ENCODE data around the gene ANKRD44. TPM values are rescaled to one million over a fixed set of nuclear protein-coding genes. Genes with fewer than 3 reads are reported as not detected.

Gene ANKRD44
- total RNA-seq, 1 experiment from 2014 or later = 7.8 TPM

DNA sequence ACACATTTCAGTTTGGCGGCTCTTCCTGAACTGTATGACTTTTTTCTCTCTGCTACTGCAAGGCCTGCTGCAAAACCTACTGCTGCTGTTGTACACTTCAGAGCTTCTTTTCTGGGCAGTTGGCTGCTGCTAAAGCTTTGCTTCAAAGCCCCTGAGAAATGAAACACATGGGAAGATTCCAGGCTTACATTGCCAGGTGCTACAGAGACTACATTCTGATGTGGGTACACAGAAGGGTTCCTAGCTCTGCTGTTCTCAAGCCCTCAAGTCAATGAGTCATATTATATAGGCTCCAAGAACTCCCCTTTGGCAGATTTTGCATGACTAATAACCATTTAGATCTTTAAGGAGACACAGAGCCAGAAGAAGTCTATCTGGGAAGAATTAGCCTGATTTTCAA, 371.2 kb downstream of the ANKRD44 start:
- no TSS peak for BruUV-seq (replicated peaks)
- Histone ChIP-seq H3K36me3 (ENCODE audit: control insufficient read depth, insufficient read depth, low read length) (no peaks in the 10 kb centered on the region), H3K27ac (ENCODE audit: low read length) (no peak overlapping the region), H3K4me1 (ENCODE audit: control insufficient read depth, insufficient read depth, low read length) (no peaks in the 10 kb centered on the region), H3K9me3 (ENCODE audit: control insufficient read depth, insufficient read depth, low read depth, low read length) (no peaks in the 10 kb centered on the region), H3K27me3 (ENCODE audit: control insufficient read depth, insufficient read depth, low read length) (no peaks in the 10 kb centered on the region), H3K4me3 (ENCODE audit: low read depth in 2 of 2, low read length in 2 of 2) (no peak overlapping the region)
- DNase-seq (ENCODE audit: low read depth, low spot score) (no peak), ATAC-seq (no peak; the same call in 1 of the 2 replicates)
- intact Hi-C loops (cut with micrococcal nuclease; ENCODE audit: unreplicated experiment) = no loop called here
- CTCF ChIA-PET = no interaction called here
- in situ Hi-C loops (cut with HindIII; ENCODE audit: low pct_unique_long_range_greater_than_20kb, low sequenced_read_pairs) = no loop called here
- POLR2A ChIA-PET = no interaction called here
- TF ChIP-seq, protein P1, sequence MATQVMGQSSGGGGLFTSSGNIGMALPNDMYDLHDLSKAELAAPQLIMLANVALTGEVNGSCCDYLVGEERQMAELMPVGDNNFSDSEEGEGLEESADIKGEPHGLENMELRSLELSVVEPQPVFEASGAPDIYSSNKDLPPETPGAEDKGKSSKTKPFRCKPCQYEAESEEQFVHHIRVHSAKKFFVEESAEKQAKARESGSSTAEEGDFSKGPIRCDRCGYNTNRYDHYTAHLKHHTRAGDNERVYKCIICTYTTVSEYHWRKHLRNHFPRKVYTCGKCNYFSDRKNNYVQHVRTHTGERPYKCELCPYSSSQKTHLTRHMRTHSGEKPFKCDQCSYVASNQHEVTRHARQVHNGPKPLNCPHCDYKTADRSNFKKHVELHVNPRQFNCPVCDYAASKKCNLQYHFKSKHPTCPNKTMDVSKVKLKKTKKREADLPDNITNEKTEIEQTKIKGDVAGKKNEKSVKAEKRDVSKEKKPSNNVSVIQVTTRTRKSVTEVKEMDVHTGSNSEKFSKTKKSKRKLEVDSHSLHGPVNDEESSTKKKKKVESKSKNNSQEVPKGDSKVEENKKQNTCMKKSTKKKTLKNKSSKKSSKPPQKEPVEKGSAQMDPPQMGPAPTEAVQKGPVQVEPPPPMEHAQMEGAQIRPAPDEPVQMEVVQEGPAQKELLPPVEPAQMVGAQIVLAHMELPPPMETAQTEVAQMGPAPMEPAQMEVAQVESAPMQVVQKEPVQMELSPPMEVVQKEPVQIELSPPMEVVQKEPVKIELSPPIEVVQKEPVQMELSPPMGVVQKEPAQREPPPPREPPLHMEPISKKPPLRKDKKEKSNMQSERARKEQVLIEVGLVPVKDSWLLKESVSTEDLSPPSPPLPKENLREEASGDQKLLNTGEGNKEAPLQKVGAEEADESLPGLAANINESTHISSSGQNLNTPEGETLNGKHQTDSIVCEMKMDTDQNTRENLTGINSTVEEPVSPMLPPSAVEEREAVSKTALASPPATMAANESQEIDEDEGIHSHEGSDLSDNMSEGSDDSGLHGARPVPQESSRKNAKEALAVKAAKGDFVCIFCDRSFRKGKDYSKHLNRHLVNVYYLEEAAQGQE (IDR thresholded peaks at IDR 0.05; ENCODE audit: insufficient read depth in 1 of 2, low read depth in 2 of 2, low read length in 1 of 2) = no peak
- TF ChIP-seq SIN3A (IDR thresholded peaks at IDR 0.05; ENCODE audit: borderline replicate concordance, insufficient read depth, low read depth, low read length) (no peak), TCF7L2 (IDR thresholded peaks at IDR 0.05; ENCODE audit: low read depth, low read length) (no peak), POLR2AphosphoS5 (IDR thresholded peaks at IDR 0.05; ENCODE audit: low read depth, low read length) (no peak)
- TF ChIP-seq, protein P2, sequence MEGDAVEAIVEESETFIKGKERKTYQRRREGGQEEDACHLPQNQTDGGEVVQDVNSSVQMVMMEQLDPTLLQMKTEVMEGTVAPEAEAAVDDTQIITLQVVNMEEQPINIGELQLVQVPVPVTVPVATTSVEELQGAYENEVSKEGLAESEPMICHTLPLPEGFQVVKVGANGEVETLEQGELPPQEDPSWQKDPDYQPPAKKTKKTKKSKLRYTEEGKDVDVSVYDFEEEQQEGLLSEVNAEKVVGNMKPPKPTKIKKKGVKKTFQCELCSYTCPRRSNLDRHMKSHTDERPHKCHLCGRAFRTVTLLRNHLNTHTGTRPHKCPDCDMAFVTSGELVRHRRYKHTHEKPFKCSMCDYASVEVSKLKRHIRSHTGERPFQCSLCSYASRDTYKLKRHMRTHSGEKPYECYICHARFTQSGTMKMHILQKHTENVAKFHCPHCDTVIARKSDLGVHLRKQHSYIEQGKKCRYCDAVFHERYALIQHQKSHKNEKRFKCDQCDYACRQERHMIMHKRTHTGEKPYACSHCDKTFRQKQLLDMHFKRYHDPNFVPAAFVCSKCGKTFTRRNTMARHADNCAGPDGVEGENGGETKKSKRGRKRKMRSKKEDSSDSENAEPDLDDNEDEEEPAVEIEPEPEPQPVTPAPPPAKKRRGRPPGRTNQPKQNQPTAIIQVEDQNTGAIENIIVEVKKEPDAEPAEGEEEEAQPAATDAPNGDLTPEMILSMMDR (IDR thresholded peaks at IDR 0.05) = no peak

Other genes with a start within 250 kb of the ANKRD44 start
- gene SF3B1, start 124.2 kb upstream of the ANKRD44 start, total RNA-seq (2021; ENCODE audit: unreplicated experiment) = 275 TPM
- gene COQ10B, start 142.8 kb upstream of the ANKRD44 start, total RNA-seq (2021; ENCODE audit: unreplicated experiment) = 34.7 TPM
- gene HSPD1, start 189.1 kb upstream of the ANKRD44 start, total RNA-seq (2021; ENCODE audit: unreplicated experiment) = 553 TPM
- 278 TPM for gene HSPE1, start 189.6 kb upstream of the ANKRD44 start, total RNA-seq (2021; ENCODE audit: unreplicated experiment)
- gene MOB4, start 205.3 kb upstream of the ANKRD44 start, total RNA-seq (2021; ENCODE audit: unreplicated experiment) = 25.6 TPM